ENCODE data around the gene SREBF2.

Gene SREBF2

DNA sequence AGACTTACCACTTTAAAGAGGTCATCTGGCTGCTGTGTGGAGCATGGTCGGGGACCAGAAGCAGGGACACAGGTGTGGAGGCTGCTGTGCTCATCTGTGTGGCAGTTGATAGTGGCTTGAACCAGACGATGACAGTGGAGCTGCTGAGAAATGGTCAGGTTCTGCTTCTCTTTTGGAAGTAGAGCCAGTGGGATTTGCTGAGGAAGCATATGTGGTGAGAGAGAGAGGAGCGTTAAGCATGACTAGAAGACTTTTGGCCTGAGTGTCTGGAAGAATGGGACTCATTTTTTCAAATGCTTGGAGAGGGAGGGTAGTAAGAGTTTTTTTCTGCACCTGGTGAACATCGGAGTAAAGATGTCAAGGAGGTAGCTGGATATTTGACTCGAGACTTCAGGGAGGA, 12.5 kb upstream of the SREBF2 start:
- Histone ChIP-seq H3K36me3 (ENCODE audit: control insufficient read depth, insufficient read depth, low read length) (peaks cover 12% of the 10 kb centered on the region), H3K27ac (ENCODE audit: insufficient read depth, low read length, poor library complexity, severe bottlenecking) (no peak overlapping the region), H3K4me3 (ENCODE audit: insufficient read depth, low read depth, low read length, poor library complexity, severe bottlenecking) (no peak overlapping the region), H3K9me3 (ENCODE audit: control insufficient read depth, low read length) (no peaks in the 10 kb centered on the region), H3K4me1 (ENCODE audit: control insufficient read depth, insufficient read depth, low read length, poor library complexity, severe bottlenecking) (peaks cover 2% of the 10 kb centered on the region), H3K27me3 (replicated peaks; ENCODE audit: control insufficient read depth, insufficient read depth, low read length, poor library complexity, severe bottlenecking) (no peaks in the 10 kb centered on the region)
- no peak for DNase-seq

DNA sequence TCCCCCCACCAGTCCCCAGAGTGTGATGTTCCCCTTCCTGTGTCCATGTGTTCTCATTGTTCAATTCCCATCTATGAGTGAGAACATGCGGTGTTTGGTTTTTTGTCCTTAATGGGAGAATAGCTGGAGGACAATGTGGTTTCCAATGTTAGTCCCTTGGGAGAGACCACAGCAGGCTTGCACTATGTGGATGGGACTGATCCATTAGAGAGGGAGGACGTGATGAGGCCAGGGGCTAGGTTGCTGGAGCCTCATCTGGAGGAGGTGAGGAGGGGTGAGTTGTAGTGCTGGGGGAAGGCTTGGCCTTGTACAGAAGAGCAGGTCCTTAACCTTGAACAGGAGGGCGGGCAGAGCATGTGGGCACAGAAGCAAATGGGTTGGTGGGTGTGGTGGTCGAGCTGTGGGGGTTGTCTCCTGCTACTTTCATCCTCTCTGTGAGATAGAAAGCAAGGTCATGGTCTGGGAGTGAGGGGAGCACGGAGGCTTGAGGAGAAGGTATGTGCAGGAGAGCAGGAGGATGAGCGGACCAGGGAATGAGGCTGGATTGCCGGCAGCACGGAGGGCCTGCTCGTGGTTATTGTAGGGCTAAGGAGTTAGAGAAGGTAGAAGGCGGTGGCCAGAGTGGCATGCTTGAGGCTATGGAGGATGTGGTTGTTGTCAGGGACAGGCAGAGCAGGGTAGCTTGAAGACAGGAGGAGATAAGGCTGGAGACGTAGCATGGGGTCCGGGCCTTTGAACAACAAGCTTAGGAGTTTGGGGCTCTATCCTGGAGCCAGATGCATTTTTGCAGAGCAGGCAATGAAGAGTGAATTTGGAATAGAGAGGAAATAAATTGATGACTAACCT, 11.2 kb upstream of the SREBF2 start:
- H3K4me1 ChIP-seq (ENCODE audit: control insufficient read depth, insufficient read depth, low read length, poor library complexity, severe bottlenecking) = peaks cover 2% of the 10 kb centered on the region
- peaks cover 7% of the 10 kb centered on the region for H3K36me3 ChIP-seq (ENCODE audit: control insufficient read depth, insufficient read depth, low read length)
- no peaks in the 10 kb centered on the region for H3K27me3 ChIP-seq (replicated peaks; ENCODE audit: control insufficient read depth, insufficient read depth, low read length, poor library complexity, severe bottlenecking)
- peak overlapping the region; percentile 0 for H3K27ac ChIP-seq (ENCODE audit: insufficient read depth, low read length, poor library complexity, severe bottlenecking)
- no peaks in the 10 kb centered on the region for H3K9me3 ChIP-seq (ENCODE audit: control insufficient read depth, low read length)
- DNase-seq = no peak
- H3K4me3 ChIP-seq (ENCODE audit: insufficient read depth, low read depth, low read length, poor library complexity, severe bottlenecking) = no peak overlapping the region

DNA sequence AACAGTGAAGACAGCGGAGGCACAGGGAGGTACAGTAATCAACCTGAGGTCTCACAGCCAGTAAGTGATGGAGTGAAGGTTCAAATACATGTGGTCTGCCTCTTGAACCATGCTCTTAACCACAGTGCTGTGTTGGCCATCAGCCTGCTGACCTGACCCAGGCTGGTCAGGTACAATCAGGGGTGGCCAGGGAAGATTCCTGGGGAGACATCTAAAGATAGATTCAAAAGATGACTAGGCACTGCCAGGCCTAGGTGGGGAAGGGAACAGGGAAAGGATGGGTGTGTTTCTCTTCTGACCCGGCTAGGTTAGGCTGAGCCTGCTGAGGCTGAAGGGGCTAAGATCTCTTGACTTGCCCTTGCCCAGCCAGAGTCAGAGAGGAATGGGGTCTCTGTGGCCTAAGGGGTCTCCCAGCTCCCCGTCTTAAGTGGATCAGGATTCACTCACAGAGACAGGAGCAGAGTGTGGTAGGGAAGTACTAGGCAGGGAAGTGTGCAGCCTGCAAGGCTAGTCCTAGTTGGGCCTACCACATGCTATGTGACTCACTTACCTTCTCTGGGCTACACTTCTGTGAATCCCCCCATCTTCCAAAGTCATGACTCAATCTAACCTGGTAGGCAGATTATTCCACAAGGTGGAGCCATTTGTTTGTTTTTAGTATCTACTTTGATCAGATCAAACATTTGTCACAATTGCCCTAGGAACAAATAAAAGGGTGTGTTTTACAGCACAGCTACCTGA, 10.4 kb upstream of the SREBF2 start:
- Histone ChIP-seq H3K27me3 (replicated peaks; ENCODE audit: control insufficient read depth, insufficient read depth, low read length, poor library complexity, severe bottlenecking) (no peaks in the 10 kb centered on the region), H3K9me3 (ENCODE audit: control insufficient read depth, low read length) (no peaks in the 10 kb centered on the region), H3K4me3 (ENCODE audit: insufficient read depth, low read depth, low read length, poor library complexity, severe bottlenecking) (no peak overlapping the region), H3K36me3 (ENCODE audit: control insufficient read depth, insufficient read depth, low read length) (peaks cover 7% of the 10 kb centered on the region), H3K4me1 (ENCODE audit: control insufficient read depth, insufficient read depth, low read length, poor library complexity, severe bottlenecking) (peaks cover 2% of the 10 kb centered on the region), H3K27ac (ENCODE audit: insufficient read depth, low read length, poor library complexity, severe bottlenecking) (peak overlapping the region; percentile 0)
- no peak for DNase-seq

DNA sequence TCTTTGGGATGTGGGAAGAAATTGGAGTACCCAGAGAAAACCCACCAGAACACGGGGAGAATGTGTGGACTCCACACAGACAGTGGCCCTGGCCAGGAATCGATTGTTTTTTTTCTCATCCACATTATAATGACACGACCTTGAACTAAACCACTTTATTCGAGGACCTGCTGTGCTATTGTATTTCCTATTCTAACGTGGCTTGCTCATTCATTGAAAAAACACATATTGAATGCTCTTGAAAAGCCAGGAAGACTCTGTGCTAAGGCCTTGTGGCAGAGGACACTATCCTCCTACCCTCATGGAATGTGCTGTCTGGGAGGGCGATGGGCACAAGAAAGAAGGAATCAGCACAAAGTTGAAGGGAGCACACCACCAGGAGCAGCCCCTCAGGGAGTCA, 9.1 kb upstream of the SREBF2 start:
- no peaks in the 10 kb centered on the region for H3K9me3 ChIP-seq (ENCODE audit: control insufficient read depth, low read length)
- no peak for DNase-seq
- H3K36me3 ChIP-seq (ENCODE audit: control insufficient read depth, insufficient read depth, low read length) = peaks cover 7% of the 10 kb centered on the region
- H3K27me3 ChIP-seq (replicated peaks; ENCODE audit: control insufficient read depth, insufficient read depth, low read length, poor library complexity, severe bottlenecking) = no peaks in the 10 kb centered on the region
- H3K4me1 ChIP-seq (ENCODE audit: control insufficient read depth, insufficient read depth, low read length, poor library complexity, severe bottlenecking) = peaks cover 2% of the 10 kb centered on the region
- no peak overlapping the region for H3K27ac ChIP-seq (ENCODE audit: insufficient read depth, low read length, poor library complexity, severe bottlenecking)
- no peak overlapping the region for H3K4me3 ChIP-seq (ENCODE audit: insufficient read depth, low read depth, low read length, poor library complexity, severe bottlenecking)

DNA sequence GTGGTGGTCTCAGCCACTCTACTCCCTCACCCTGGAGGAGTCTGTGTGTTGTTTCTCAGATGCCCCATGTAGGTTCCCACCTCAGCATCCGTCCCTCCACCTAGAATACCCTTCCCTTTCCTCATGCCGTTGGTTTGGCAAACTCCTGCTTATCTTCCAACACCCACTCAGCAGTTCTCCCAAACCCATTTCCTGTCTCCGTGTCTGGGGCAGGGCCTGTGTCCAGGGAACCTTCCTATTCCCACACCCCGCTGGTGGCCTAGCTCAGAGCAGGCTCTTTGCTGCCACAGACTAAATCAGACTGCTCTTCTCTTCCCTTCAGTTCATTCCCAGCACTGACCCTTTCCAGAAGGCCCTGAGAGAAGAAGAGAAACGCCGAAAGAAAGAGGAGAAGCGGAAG, 7.5 kb upstream of the SREBF2 start:
- no peak for DNase-seq
- H3K4me3 ChIP-seq (ENCODE audit: insufficient read depth, low read depth, low read length, poor library complexity, severe bottlenecking) = no peak overlapping the region
- H3K36me3 ChIP-seq (ENCODE audit: control insufficient read depth, insufficient read depth, low read length) = no peaks in the 10 kb centered on the region
- H3K4me1 ChIP-seq (ENCODE audit: control insufficient read depth, insufficient read depth, low read length, poor library complexity, severe bottlenecking) = peaks cover 2% of the 10 kb centered on the region
- no peak overlapping the region for H3K27ac ChIP-seq (ENCODE audit: insufficient read depth, low read length, poor library complexity, severe bottlenecking)
- H3K27me3 ChIP-seq (replicated peaks; ENCODE audit: control insufficient read depth, insufficient read depth, low read length, poor library complexity, severe bottlenecking) = no peaks in the 10 kb centered on the region
- no peaks in the 10 kb centered on the region for H3K9me3 ChIP-seq (ENCODE audit: control insufficient read depth, low read length)

DNA sequence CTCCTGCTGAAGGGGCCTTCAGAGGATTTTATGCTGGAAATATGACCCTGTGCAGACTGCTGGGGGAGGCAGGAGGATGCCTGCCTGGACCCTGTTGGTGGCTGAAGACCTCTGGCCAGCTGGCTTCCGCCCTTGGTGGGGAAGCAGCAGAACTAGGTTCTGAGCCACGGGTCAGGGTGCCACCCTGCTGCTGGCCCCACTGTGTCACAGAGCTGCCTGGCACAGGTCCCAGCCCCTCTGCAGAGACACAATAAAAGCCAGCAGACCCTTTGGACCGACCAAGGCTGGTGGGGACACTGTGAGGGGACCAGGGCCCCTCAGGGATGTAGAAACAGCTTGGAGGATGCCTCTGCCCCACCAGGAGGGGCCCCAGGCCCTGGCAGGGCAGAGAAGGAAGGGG, 6.9 kb upstream of the SREBF2 start:
- Histone ChIP-seq H3K4me3 (ENCODE audit: insufficient read depth, low read depth, low read length, poor library complexity, severe bottlenecking) (no peak overlapping the region), H3K27ac (ENCODE audit: insufficient read depth, low read length, poor library complexity, severe bottlenecking) (no peak overlapping the region), H3K36me3 (ENCODE audit: control insufficient read depth, insufficient read depth, low read length) (no peaks in the 10 kb centered on the region), H3K9me3 (ENCODE audit: control insufficient read depth, low read length) (no peaks in the 10 kb centered on the region), H3K27me3 (replicated peaks; ENCODE audit: control insufficient read depth, insufficient read depth, low read length, poor library complexity, severe bottlenecking) (no peaks in the 10 kb centered on the region), H3K4me1 (ENCODE audit: control insufficient read depth, insufficient read depth, low read length, poor library complexity, severe bottlenecking) (peaks cover 2% of the 10 kb centered on the region)
- no peak for DNase-seq

DNA sequence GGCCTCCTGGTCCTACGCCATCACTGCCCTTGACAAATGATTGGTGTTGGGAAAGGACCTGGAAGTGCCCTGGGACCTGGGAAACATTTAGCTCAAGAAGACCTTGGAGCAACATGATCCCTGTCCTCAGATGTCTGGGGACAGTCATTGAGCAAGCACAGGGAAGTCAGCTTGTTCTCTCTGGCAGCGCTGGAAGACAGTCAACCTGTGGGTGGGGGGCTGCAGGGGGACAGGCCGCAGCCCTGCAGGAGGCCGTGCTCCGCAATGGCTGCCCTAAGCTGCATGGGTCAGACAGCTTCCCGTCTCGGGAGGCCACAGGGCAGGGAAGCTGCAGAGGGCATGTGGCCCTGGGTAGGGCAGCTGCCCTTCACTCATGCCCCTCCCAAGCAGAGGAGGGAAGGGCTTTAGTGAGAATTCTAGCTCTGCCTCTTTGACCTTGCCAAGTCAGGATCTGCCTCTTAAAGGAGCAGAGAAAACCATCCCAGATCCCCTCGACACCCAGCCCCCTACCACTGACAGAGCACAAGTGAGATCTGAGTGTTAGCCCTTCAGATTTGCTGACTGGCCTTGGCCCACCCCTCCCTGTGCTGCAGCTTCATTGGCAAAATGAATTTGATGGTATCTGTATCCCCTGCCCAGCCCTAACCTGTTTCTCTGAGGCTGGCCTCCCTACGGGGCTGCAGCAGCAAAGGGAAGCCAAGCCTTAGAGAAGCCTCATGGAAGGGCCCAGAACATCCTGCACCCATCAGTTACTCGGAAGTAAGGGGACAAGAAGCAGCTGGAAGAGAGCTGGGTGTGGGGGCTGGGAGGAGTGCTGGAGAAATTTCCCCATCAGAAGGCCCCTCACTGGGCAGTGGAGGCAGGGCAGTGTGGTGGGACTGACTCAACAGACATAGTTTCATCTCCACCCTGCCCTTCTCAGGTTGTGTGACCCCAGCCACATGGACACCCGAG, 6.2 kb upstream of the SREBF2 start:
- no peaks in the 10 kb centered on the region for H3K36me3 ChIP-seq (ENCODE audit: control insufficient read depth, insufficient read depth, low read length)
- H3K4me1 ChIP-seq (ENCODE audit: control insufficient read depth, insufficient read depth, low read length, poor library complexity, severe bottlenecking) = peaks cover 2% of the 10 kb centered on the region
- no peak for DNase-seq
- H3K27me3 ChIP-seq (replicated peaks; ENCODE audit: control insufficient read depth, insufficient read depth, low read length, poor library complexity, severe bottlenecking) = no peaks in the 10 kb centered on the region
- no peaks in the 10 kb centered on the region for H3K9me3 ChIP-seq (ENCODE audit: control insufficient read depth, low read length)
- H3K27ac ChIP-seq (ENCODE audit: insufficient read depth, low read length, poor library complexity, severe bottlenecking) = no peak overlapping the region
- no peak overlapping the region for H3K4me3 ChIP-seq (ENCODE audit: insufficient read depth, low read depth, low read length, poor library complexity, severe bottlenecking)

DNA sequence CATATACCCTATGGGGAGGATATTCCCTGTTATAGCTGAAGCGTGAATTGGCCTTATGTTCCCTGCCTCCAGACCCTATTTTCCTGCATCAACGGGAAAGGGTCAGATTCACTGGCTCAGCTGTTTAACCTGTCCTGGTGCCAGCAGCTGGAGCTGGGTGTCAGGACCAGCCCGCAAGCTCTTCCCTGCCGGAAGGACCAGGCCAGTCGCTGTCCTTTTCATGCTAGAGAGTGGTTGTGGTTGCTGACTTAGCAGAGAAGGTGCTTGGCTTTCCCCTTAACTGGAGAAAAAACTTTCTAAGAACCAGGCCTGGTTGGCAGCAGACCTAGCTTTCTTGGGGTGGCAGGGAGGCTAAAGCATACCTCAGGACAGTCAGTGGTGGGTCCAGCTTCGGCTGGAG, 5.2 kb upstream of the SREBF2 start:
- Histone ChIP-seq H3K9me3 (ENCODE audit: control insufficient read depth, low read length) (no peaks in the 10 kb centered on the region), H3K4me3 (ENCODE audit: insufficient read depth, low read depth, low read length, poor library complexity, severe bottlenecking) (no peak overlapping the region), H3K27ac (ENCODE audit: insufficient read depth, low read length, poor library complexity, severe bottlenecking) (no peak overlapping the region), H3K36me3 (ENCODE audit: control insufficient read depth, insufficient read depth, low read length) (no peaks in the 10 kb centered on the region), H3K4me1 (ENCODE audit: control insufficient read depth, insufficient read depth, low read length, poor library complexity, severe bottlenecking) (peaks cover 7% of the 10 kb centered on the region), H3K27me3 (replicated peaks; ENCODE audit: control insufficient read depth, insufficient read depth, low read length, poor library complexity, severe bottlenecking) (no peaks in the 10 kb centered on the region)
- DNase-seq = no peak

DNA sequence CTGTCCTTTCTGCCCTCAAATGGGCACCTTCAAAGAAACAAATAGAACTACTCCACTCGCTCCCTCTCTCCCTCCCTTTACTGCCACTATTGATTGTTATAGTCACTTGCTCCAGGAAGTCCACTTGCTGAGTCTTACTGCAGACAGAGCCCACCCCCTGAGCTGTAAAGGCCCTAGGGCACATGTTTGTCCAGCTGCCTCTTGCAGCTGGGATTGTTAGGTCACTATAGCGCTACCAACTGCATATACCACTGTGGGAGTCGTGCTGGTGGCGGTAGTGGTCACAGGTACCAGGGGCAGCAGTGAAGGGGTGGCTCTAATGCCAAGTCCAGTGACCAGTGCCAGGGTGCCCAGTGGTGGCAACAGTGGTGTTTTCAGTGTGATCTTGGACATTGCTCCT, 4.4 kb upstream of the SREBF2 start:
- no peaks in the 10 kb centered on the region for H3K36me3 ChIP-seq (ENCODE audit: control insufficient read depth, insufficient read depth, low read length)
- H3K27me3 ChIP-seq (replicated peaks; ENCODE audit: control insufficient read depth, insufficient read depth, low read length, poor library complexity, severe bottlenecking) = no peaks in the 10 kb centered on the region
- H3K4me3 ChIP-seq (ENCODE audit: insufficient read depth, low read depth, low read length, poor library complexity, severe bottlenecking) = no peak overlapping the region
- H3K27ac ChIP-seq (ENCODE audit: insufficient read depth, low read length, poor library complexity, severe bottlenecking) = no peak overlapping the region
- DNase-seq = no peak
- no peaks in the 10 kb centered on the region for H3K9me3 ChIP-seq (ENCODE audit: control insufficient read depth, low read length)
- peaks cover 4% of the 10 kb centered on the region for H3K4me1 ChIP-seq (ENCODE audit: control insufficient read depth, insufficient read depth, low read length, poor library complexity, severe bottlenecking)
